GM23338 (cell line): ENCODE data around the gene HLCS. TPM values are rescaled to one million over a fixed set of nuclear protein-coding genes. Genes with fewer than 3 reads are reported as not detected.

Experiments used
- ATAC-seq: fragments of 200-7000 bp; cut with Tn5 transposase; 3 replicates; pipeline ENCODE4 v1.9.1; 2020
- DNase-seq: peaks from one replicate; pipeline ENCODE4 v3.0.0-alpha.2; 2015; ENCODE audit warnings: low spot score
- H2AFZ ChIP-seq: fragments of 200-600 bp; sonication (generic); 2 replicates; pipeline ENCODE4 v1.8.0; 2016; ENCODE audit warnings: antibody characterized with exemption, mild to moderate bottlenecking, moderate library complexity
- H3F3A ChIP-seq: fragments of 200-600 bp; sonication (generic); replicated peaks from 2 replicates; pipeline ENCODE4 v1.8.0; 2017; ENCODE audit warnings: antibody characterized with exemption, mixed run types, low read depth
- H3K27ac ChIP-seq: fragments of 200-600 bp; sonication (generic); 2 replicates; pipeline ENCODE4 v1.6.1; 2016; ENCODE audit warnings: low read depth
- H3K27me3 ChIP-seq: fragments of 200-600 bp; sonication (generic); 2 replicates; pipeline ENCODE4 v1.8.0; 2016; ENCODE audit warnings: mild to moderate bottlenecking, mixed run types, moderate library complexity; ENCODE audit not compliant: insufficient read depth
- H3K36me3 ChIP-seq: fragments of 200-600 bp; sonication (generic); 2 replicates; pipeline ENCODE4 v1.8.0; 2016; ENCODE audit warnings: mild to moderate bottlenecking; ENCODE audit not compliant: insufficient read depth
- H3K4me1 ChIP-seq: fragments of 200-600 bp; sonication (generic); 2 replicates; pipeline ENCODE4 v1.8.0; 2016; ENCODE audit warnings: mild to moderate bottlenecking, moderate library complexity; ENCODE audit not compliant: insufficient read depth
- H3K4me2 ChIP-seq: fragments of 200-600 bp; sonication (generic); 2 replicates; pipeline ENCODE4 v1.7.1; 2017; ENCODE audit warnings: mixed run types
- H3K4me3 ChIP-seq: fragments of 200-600 bp; sonication (generic); 2 replicates; pipeline ENCODE4 v1.6.1; 2016; ENCODE audit warnings: mixed run types
- H3K79me2 ChIP-seq: fragments of 200-600 bp; sonication (generic); replicated peaks from 2 replicates; pipeline ENCODE4 v1.8.0; 2017; ENCODE audit warnings: mild to moderate bottlenecking; ENCODE audit not compliant: insufficient read depth
- H3K9me2 ChIP-seq: fragments of 200-600 bp; sonication (generic); 2 replicates; pipeline ENCODE4 v1.8.0; 2017; ENCODE audit not compliant: insufficient read depth
- H4K20me1 ChIP-seq: fragments of 200-600 bp; sonication (generic); replicated peaks from 2 replicates; pipeline ENCODE4 v1.8.0; 2017; ENCODE audit warnings: mild to moderate bottlenecking; ENCODE audit not compliant: insufficient read depth
- H3K27ac Mint-ChIP-seq: 2 replicates; pipeline ENCODE4 v1.8.0; 2020; ENCODE audit warnings: inconsistent platforms, mild to moderate bottlenecking, moderate library complexity, mixed read lengths
- H3K27me3 Mint-ChIP-seq: 3 replicates; pipeline ENCODE4 v1.8.0; 2022; ENCODE audit warnings: low read depth, mild to moderate bottlenecking, moderate library complexity, mixed read lengths, inconsistent platforms; ENCODE audit not compliant: insufficient read depth, poor library complexity
- H3K36me3 Mint-ChIP-seq: 3 replicates; pipeline ENCODE4 v1.8.0; 2021; ENCODE audit warnings: low read depth, mild to moderate bottlenecking, inconsistent platforms, moderate library complexity, mixed read lengths
- H3K4me1 Mint-ChIP-seq: 3 replicates; pipeline ENCODE4 v1.8.0; 2020; ENCODE audit warnings: mild to moderate bottlenecking, inconsistent platforms, mixed read lengths
- H3K4me3 Mint-ChIP-seq: 3 replicates; pipeline ENCODE4 v1.8.0; 2021; ENCODE audit warnings: moderate library complexity, mild to moderate bottlenecking, inconsistent platforms, mixed read lengths
- H3K9me3 Mint-ChIP-seq: 3 replicates; pipeline ENCODE4 v1.8.0; 2020; ENCODE audit warnings: moderate library complexity, mild to moderate bottlenecking, inconsistent platforms, mixed read lengths
- CREB1 ChIP-seq: fragments of 250-450 bp; sonication (Bioruptor Pico); IDR thresholded peaks from 2 replicates; pipeline ENCODE4 v1.5.0; 2020; ENCODE audit warnings: low read depth, mild to moderate bottlenecking, moderate library complexity
- EZH2 ChIP-seq: fragments of 200-600 bp; sonication (generic); IDR thresholded peaks from one replicate; pipeline ENCODE4 v1.8.0; 2017; ENCODE audit warnings: antibody characterized with exemption, mild to moderate bottlenecking, low read depth; ENCODE audit not compliant: unreplicated experiment
- EZH2phosphoT487 ChIP-seq: fragments of 200-600 bp; sonication (generic); IDR thresholded peaks from one replicate; pipeline ENCODE4 v1.8.1; 2018; ENCODE audit warnings: antibody characterized with exemption; ENCODE audit not compliant: unreplicated experiment
- JUNB ChIP-seq: IDR thresholded peaks from one replicate; pipeline ENCODE4 v1.6.1; 2016; ENCODE audit warnings: antibody characterized with exemption; ENCODE audit not compliant: unreplicated experiment
- NANOG ChIP-seq: IDR thresholded peaks from 2 replicates; pipeline ENCODE4 v1.6.1; 2016; ENCODE audit warnings: antibody characterized with exemption, borderline replicate concordance
- POLR2AphosphoS5 ChIP-seq: IDR thresholded peaks from 2 replicates; pipeline ENCODE4 v1.6.1; 2016; ENCODE audit warnings: antibody characterized with exemption, low read depth
- STAT1 ChIP-seq: IDR thresholded peaks from one replicate; pipeline ENCODE4 v1.6.1; 2016; ENCODE audit warnings: antibody characterized with exemption; ENCODE audit not compliant: unreplicated experiment
- ZNF114 ChIP-seq: fragments of 250-450 bp; sonication (Bioruptor Pico); IDR thresholded peaks from 2 replicates; pipeline ENCODE4 v1.5.0; 2020; ENCODE audit warnings: mild to moderate bottlenecking, moderate library complexity
- ZNF331 ChIP-seq: fragments of 250-450 bp; sonication (Bioruptor Pico); IDR thresholded peaks from 2 replicates; pipeline ENCODE4 v1.5.0; 2020; ENCODE audit warnings: low read depth, mild to moderate bottlenecking, moderate library complexity
- ZNF462 ChIP-seq: fragments of 250-450 bp; sonication (Bioruptor Pico); IDR thresholded peaks from 2 replicates; pipeline ENCODE4 v1.5.0; 2020; ENCODE audit warnings: mild to moderate bottlenecking, moderate library complexity
- polyA plus RNA-seq: library from polyadenylated mRNA; unstranded; fragments of >200 nt; fragmentation: Nextera tagmentation; extraction: Ambion mirVana; gene quantifications from 2 replicates; pipeline ENCODE4 v1.2.1, GENCODE V29; 2016
- total RNA-seq: library from RNA; depleted of rRNA; stranded (reverse); fragments of >200 nt; shearing (Covaris generic); gene quantifications from 2 replicates; pipeline ENCODE4 v1.2.3, GENCODE V29; 2014
- TF ChIP-seq, protein P1 (sequence below): IDR thresholded peaks from 2 replicates; pipeline ENCODE4 v1.6.1; 2016; ENCODE audit warnings: antibody characterized with exemption
- TF ChIP-seq, protein P2 (sequence below), 2 experiments: fragments of 200-600 bp in 1 of 2; sonication (generic) in 1 of 2; conservative IDR thresholded peaks; 2 replicates each; pipeline versions ENCODE4 v1.5.1 to v1.6.1; 2016 to 2017; ENCODE audit warnings: antibody characterized with exemption in 2 of 2, low read depth in 2 of 2, mild to moderate bottlenecking in 2 of 2, moderate library complexity in 1 of 2

HLCS gene
- total and polyA plus RNA-seq, 2 experiments from 2014 or later, result 6.1 to 14.7 TPM

DNA sequence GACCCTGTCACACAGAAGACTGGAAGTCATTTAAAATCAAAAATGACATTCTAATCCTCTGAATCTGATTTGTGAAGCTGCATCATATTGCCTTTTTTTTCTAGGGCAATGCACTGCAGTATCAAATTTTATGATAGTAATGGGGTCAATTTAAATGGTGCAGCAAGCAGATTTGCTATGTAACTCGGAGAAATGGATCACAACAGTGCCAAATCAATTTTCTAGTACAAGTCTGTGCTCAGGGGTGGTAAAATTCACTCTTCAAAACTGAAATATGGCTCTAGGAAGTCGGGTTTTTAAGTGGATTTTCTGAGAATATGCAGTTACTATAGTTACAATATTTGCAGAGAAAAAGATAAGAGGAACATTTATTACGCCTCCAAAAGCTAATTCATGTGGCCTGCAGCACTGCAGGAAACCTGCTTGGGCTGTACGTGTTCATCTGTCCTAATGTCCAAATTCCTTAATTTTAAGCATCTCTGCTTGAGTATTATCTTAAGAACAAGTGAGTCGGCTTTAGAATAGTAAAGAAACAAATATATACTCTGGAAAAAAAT, 31.5 kb downstream of the HLCS start:
- Histone ChIP-seq H3F3A (no peaks in the 10 kb centered on the region), H3K4me2 (no peak overlapping the region), H3K27me3 (no peaks in the 10 kb centered on the region), H3K4me3 (no peak overlapping the region), H3K79me2 (no peaks in the 10 kb centered on the region), H3K36me3 (no peaks in the 10 kb centered on the region), H3K4me1 (no peaks in the 10 kb centered on the region), H3K9me2 (no peaks in the 10 kb centered on the region), H2AFZ (no peak overlapping the region), H3K27ac (no peak overlapping the region), H4K20me1 (no peaks in the 10 kb centered on the region)
- Mint-ChIP-seq H3K36me3 (peaks cover 11% of the 10 kb centered on the region; the same call in 1 of the 3 replicates), H3K27ac (no peak overlapping the region), H3K9me3 (no peaks in the 10 kb centered on the region), H3K4me3 (no peak overlapping the region), H3K27me3 (peaks cover 1% of the 10 kb centered on the region), H3K4me1 (peaks cover 7% of the 10 kb centered on the region)
- ATAC-seq (no peak), DNase-seq (no peak)
- TF ChIP-seq ZNF114 (CRISPR knock-in tag), result no peak

GRCh38 chr21:36932161-36932816, 34.2 kb downstream of the HLCS start:
- Mint-ChIP-seq H3K27ac (no peak overlapping the region), H3K4me1 (no peaks in the 10 kb centered on the region; the same call in 2 of the 3 replicates), H3K4me3 (no peak overlapping the region), H3K27me3 (peaks cover 1% of the 10 kb centered on the region), H3K36me3 (peaks cover 10% of the 10 kb centered on the region; the same call in 1 of the 3 replicates), H3K9me3 (no peaks in the 10 kb centered on the region)
- no peak overlapping the region for H3K27ac ChIP-seq
- ATAC-seq (no peak), DNase-seq (no peak)
- no peaks in the 10 kb centered on the region for H3F3A ChIP-seq
- H3K9me2 ChIP-seq, result no peaks in the 10 kb centered on the region
- H3K4me2 ChIP-seq, result no peak overlapping the region
- no peaks in the 10 kb centered on the region for H3K79me2 ChIP-seq
- H2AFZ ChIP-seq, result no peak overlapping the region
- no peak overlapping the region for H3K4me3 ChIP-seq
- H3K4me1 ChIP-seq, result no peaks in the 10 kb centered on the region
- no peaks in the 10 kb centered on the region for H4K20me1 ChIP-seq
- H3K36me3 ChIP-seq, result no peaks in the 10 kb centered on the region
- no peaks in the 10 kb centered on the region for H3K27me3 ChIP-seq
- TF ChIP-seq, protein P1, sequence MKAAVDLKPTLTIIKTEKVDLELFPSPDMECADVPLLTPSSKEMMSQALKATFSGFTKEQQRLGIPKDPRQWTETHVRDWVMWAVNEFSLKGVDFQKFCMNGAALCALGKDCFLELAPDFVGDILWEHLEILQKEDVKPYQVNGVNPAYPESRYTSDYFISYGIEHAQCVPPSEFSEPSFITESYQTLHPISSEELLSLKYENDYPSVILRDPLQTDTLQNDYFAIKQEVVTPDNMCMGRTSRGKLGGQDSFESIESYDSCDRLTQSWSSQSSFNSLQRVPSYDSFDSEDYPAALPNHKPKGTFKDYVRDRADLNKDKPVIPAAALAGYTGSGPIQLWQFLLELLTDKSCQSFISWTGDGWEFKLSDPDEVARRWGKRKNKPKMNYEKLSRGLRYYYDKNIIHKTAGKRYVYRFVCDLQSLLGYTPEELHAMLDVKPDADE, result no peak
- TF ChIP-seq, protein P2, sequence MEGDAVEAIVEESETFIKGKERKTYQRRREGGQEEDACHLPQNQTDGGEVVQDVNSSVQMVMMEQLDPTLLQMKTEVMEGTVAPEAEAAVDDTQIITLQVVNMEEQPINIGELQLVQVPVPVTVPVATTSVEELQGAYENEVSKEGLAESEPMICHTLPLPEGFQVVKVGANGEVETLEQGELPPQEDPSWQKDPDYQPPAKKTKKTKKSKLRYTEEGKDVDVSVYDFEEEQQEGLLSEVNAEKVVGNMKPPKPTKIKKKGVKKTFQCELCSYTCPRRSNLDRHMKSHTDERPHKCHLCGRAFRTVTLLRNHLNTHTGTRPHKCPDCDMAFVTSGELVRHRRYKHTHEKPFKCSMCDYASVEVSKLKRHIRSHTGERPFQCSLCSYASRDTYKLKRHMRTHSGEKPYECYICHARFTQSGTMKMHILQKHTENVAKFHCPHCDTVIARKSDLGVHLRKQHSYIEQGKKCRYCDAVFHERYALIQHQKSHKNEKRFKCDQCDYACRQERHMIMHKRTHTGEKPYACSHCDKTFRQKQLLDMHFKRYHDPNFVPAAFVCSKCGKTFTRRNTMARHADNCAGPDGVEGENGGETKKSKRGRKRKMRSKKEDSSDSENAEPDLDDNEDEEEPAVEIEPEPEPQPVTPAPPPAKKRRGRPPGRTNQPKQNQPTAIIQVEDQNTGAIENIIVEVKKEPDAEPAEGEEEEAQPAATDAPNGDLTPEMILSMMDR (conservative IDR thresholded peaks at IDR 0.05; ENCODE audit: low read depth in 2 of 2), result no peak
- TF ChIP-seq STAT1 (no peak), NANOG (no peak), JUNB (no peak), CREB1 (no peak), EZH2 (no peak), ZNF462 (CRISPR knock-in tag) (no peak), EZH2phosphoT487 (no peak), ZNF114 (CRISPR knock-in tag) (no peak), ZNF331 (no peak), POLR2AphosphoS5 (no peak)
